ENCODE data around the gene KRTDAP.

The KRTDAP gene

DNA sequence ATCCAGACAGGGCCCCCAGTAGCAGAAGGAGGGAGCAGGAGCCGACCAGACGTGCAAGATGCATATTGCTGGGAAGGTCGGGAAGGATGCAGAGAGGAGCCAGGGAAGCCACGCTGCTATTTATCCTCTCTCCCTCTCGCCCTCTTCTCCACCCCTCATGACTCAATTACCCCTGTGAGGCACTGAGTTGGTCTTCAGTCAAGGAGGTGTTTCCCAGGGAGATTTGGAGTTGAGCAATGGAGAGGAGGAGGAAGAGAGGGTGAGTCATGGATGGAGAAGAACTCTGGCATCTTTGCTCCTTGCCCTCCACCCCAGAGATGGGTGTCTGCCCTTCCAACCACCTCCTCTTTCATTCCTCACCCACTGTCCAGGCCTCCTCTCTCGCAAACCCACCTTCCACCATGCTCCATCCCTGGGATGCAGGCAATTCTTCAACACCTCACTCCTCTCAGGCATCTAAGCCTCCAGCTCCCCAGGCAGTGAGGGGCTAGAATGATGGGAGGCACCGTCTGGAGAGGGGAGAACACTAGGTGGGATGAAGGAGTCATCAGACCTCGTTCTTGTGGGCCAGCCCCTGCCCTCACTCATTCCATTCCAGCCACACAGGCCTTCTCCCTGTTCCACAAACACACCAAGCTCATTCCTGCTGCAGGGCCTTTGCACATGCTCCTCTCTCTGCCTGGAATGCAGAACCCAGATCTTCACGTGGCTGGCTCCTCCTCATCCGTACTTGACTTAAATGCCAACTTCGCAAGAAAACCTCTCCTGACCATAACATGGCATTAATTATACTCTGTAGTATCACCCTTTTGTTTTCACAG, 38.2 kb upstream of the KRTDAP start, which contains the start of gene SBSN:
SBSN (minus strand) TSS at position 94 of the 821 bp plus-strand sequence; CDS start at position 64, 30 bp downstream.
- TF ChIP-seq, protein P1, sequence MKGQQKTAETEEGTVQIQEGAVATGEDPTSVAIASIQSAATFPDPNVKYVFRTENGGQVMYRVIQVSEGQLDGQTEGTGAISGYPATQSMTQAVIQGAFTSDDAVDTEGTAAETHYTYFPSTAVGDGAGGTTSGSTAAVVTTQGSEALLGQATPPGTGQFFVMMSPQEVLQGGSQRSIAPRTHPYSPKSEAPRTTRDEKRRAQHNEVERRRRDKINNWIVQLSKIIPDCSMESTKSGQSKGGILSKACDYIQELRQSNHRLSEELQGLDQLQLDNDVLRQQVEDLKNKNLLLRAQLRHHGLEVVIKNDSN (IDR thresholded peaks at IDR 0.05): no peak
- TF ChIP-seq TEAD4 (IDR thresholded peaks at IDR 0.05): no peak
- TF ChIP-seq ZBTB7A (IDR thresholded peaks at IDR 0.05; ENCODE audit: low read depth): no peak
- TF ChIP-seq EGR1 (IDR thresholded peaks at IDR 0.05): no peak
- TF ChIP-seq EP300 (IDR thresholded peaks at IDR 0.05; ENCODE audit: borderline replicate concordance): no peak
- TF ChIP-seq, protein P2, sequence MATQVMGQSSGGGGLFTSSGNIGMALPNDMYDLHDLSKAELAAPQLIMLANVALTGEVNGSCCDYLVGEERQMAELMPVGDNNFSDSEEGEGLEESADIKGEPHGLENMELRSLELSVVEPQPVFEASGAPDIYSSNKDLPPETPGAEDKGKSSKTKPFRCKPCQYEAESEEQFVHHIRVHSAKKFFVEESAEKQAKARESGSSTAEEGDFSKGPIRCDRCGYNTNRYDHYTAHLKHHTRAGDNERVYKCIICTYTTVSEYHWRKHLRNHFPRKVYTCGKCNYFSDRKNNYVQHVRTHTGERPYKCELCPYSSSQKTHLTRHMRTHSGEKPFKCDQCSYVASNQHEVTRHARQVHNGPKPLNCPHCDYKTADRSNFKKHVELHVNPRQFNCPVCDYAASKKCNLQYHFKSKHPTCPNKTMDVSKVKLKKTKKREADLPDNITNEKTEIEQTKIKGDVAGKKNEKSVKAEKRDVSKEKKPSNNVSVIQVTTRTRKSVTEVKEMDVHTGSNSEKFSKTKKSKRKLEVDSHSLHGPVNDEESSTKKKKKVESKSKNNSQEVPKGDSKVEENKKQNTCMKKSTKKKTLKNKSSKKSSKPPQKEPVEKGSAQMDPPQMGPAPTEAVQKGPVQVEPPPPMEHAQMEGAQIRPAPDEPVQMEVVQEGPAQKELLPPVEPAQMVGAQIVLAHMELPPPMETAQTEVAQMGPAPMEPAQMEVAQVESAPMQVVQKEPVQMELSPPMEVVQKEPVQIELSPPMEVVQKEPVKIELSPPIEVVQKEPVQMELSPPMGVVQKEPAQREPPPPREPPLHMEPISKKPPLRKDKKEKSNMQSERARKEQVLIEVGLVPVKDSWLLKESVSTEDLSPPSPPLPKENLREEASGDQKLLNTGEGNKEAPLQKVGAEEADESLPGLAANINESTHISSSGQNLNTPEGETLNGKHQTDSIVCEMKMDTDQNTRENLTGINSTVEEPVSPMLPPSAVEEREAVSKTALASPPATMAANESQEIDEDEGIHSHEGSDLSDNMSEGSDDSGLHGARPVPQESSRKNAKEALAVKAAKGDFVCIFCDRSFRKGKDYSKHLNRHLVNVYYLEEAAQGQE (IDR thresholded peaks at IDR 0.05; ENCODE audit: low read depth): no peak
- no peak for TF ChIP-seq TCF12 (IDR thresholded peaks at IDR 0.05; ENCODE audit: low read depth)
- TF ChIP-seq CREB1 (IDR thresholded peaks at IDR 0.05; ENCODE audit: low read depth): no peak
- TF ChIP-seq TAF1 (IDR thresholded peaks at IDR 0.05; ENCODE audit: low read depth): no peak
- no peak for TF ChIP-seq NFIC (IDR thresholded peaks at IDR 0.05)
- TF ChIP-seq, protein P3, sequence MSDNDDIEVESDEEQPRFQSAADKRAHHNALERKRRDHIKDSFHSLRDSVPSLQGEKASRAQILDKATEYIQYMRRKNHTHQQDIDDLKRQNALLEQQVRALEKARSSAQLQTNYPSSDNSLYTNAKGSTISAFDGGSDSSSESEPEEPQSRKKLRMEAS (IDR thresholded peaks at IDR 0.05): no peak
- TF ChIP-seq YY1 (IDR thresholded peaks at IDR 0.05; ENCODE audit: low read depth): no peak
- no peak for TF ChIP-seq CEBPB (IDR thresholded peaks at IDR 0.05)
- TF ChIP-seq FOXM1 (IDR thresholded peaks at IDR 0.05; ENCODE audit: borderline replicate concordance, low read depth): no peak
- TF ChIP-seq RAD21 (IDR thresholded peaks at IDR 0.05; ENCODE audit: low read depth): no peak

DNA sequence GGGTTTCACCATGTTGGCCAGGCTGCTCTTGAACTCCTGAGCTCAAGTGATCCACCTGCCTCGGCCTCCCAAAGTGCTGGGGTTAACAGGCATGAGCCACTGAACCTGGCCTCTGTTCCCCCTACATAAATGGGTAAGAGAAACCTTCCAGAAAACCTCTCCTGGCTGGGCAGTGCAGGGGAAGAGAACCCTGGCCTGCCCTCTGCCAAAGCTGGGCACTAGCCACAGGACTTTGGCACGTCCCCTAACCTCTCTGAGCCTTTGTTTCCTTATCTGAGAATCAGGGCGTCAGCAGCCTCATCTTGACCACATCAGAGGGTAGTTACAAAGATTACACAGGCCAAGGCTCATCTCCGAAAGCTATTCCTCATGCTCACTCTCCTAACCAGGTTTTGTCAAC, 35.6 kb upstream of the KRTDAP start:
- TF ChIP-seq CREB1 (IDR thresholded peaks at IDR 0.05; ENCODE audit: low read depth): no peak
- no peak for TF ChIP-seq TEAD4 (IDR thresholded peaks at IDR 0.05)
- TF ChIP-seq, protein P1 (IDR thresholded peaks at IDR 0.05): no peak
- no peak for TF ChIP-seq EP300 (IDR thresholded peaks at IDR 0.05; ENCODE audit: borderline replicate concordance)
- TF ChIP-seq, protein P2 (IDR thresholded peaks at IDR 0.05; ENCODE audit: low read depth): no peak
- TF ChIP-seq NFIC (IDR thresholded peaks at IDR 0.05): no peak
- TF ChIP-seq, protein P3 (IDR thresholded peaks at IDR 0.05): no peak
- TF ChIP-seq YY1 (IDR thresholded peaks at IDR 0.05; ENCODE audit: low read depth): no peak
- TF ChIP-seq CEBPB (IDR thresholded peaks at IDR 0.05): no peak
- no peak for TF ChIP-seq RAD21 (IDR thresholded peaks at IDR 0.05; ENCODE audit: low read depth)
- no peak for TF ChIP-seq FOXM1 (IDR thresholded peaks at IDR 0.05; ENCODE audit: borderline replicate concordance, low read depth)
- TF ChIP-seq ZBTB7A (IDR thresholded peaks at IDR 0.05; ENCODE audit: low read depth): no peak
- no peak for TF ChIP-seq TAF1 (IDR thresholded peaks at IDR 0.05; ENCODE audit: low read depth)
- TF ChIP-seq EGR1 (IDR thresholded peaks at IDR 0.05): no peak
- TF ChIP-seq TCF12 (IDR thresholded peaks at IDR 0.05; ENCODE audit: low read depth): no peak

DNA sequence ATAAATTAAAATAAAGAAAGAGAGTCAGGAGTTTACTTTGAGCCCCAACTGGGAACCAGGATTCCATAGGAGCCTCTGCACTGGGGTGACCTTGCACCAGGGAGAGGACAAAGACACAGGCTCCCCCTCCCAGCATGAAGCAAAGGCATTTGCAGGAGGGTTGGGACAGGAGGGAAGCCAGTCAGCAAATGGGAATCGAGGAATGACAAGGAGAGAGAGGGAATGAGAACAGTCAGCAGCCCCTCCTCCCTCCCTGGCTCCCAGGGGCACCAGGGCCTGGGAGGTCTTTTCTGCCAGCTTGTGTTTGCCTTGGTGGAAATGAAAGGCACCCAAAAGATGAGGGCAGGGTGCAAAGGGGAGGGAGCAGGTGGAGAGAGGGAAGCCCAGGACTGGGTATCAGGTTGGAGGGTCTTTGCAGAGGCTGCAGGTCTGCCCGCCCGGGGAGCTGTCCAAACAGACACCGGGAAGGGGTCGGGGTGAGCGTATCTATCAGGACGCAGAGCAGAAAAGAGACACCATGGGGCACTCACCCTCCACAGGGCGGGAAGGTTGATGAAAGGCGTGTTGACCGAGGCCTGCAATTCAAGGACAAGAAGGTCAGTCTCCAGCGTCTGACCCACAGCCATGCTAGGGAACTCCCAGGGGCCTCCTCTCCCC, 34.0 kb upstream of the KRTDAP start:
- TF ChIP-seq, protein P3 (IDR thresholded peaks at IDR 0.05): no peak
- TF ChIP-seq, protein P1 (IDR thresholded peaks at IDR 0.05): no peak
- TF ChIP-seq TAF1 (IDR thresholded peaks at IDR 0.05; ENCODE audit: low read depth): no peak
- TF ChIP-seq, protein P2 (IDR thresholded peaks at IDR 0.05; ENCODE audit: low read depth): peak; percentile 19; the same call in 1 of the 2 replicates
